ENCODE measurements around the gene TMEM255B.

TMEM255B gene

DNA sequence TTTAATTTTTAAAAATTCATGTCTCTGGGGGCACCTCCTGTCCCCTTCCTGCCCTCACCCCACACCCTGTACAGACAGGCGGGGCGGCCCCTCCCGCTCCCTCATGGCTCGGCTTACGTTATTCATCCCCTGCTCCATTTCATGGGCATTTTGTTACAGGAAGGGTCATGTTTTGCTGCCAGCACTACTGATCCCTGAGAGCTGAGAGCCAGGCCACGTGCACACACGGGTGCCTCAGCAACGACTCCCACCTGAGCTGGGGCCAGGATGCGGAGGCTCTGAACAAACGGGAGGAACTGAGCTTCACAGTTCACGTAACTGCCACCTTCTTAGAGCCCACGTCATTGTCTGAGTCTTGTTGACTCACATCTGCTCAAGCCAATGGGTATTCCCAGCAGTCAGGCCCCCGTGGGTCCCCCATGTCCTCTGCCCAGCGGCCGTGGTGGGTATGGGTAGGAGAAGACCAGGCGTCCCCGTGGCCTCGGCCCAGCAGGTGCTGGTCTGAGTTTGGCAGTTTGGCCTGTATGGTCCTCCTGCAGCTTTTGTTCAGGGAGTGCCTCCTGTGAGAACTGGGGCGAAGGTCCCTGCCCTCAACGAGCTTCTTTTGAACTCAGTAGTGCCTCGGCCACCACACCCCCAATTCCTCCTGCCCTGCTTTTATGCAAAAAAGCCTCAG lies 16.4 kb upstream of the TMEM255B start:
- Histone ChIP-seq H3K27ac (ENCODE audit: low read depth, low read length) (no peak overlapping the region), H4K20me1 (ENCODE audit: low read depth, low read length) (no peaks in the 10 kb centered on the region), H2AFZ (ENCODE audit: low read depth, low read length, severe bottlenecking) (no peak overlapping the region), H3K4me3 (ENCODE audit: insufficient read depth, low read length, poor library complexity, severe bottlenecking) (no peak overlapping the region), H3K9ac (ENCODE audit: low read length) (no peak overlapping the region), H3K9me2 (replicated peaks; ENCODE audit: insufficient read depth, low read length) (no peaks in the 10 kb centered on the region), H3F3A (ENCODE audit: insufficient read depth) (no peaks in the 10 kb centered on the region), H3K4me2 (ENCODE audit: low read depth, low read length, poor library complexity, severe bottlenecking) (no peak overlapping the region), H3K9me3 (ENCODE audit: insufficient read depth, low read length) (no peaks in the 10 kb centered on the region), H3K36me3 (ENCODE audit: low read length) (no peaks in the 10 kb centered on the region), H3K79me2 (ENCODE audit: insufficient read depth, low read length) (no peaks in the 10 kb centered on the region), H3K27me3 (ENCODE audit: low read length) (no peaks in the 10 kb centered on the region)
- no peak for TF ChIP-seq EZH2phosphoT487 (conservative IDR thresholded peaks at IDR 0.05; ENCODE audit: low read length)
- TF ChIP-seq, protein P1, sequence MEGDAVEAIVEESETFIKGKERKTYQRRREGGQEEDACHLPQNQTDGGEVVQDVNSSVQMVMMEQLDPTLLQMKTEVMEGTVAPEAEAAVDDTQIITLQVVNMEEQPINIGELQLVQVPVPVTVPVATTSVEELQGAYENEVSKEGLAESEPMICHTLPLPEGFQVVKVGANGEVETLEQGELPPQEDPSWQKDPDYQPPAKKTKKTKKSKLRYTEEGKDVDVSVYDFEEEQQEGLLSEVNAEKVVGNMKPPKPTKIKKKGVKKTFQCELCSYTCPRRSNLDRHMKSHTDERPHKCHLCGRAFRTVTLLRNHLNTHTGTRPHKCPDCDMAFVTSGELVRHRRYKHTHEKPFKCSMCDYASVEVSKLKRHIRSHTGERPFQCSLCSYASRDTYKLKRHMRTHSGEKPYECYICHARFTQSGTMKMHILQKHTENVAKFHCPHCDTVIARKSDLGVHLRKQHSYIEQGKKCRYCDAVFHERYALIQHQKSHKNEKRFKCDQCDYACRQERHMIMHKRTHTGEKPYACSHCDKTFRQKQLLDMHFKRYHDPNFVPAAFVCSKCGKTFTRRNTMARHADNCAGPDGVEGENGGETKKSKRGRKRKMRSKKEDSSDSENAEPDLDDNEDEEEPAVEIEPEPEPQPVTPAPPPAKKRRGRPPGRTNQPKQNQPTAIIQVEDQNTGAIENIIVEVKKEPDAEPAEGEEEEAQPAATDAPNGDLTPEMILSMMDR (IDR thresholded peaks at IDR 0.05; ENCODE audit: insufficient read depth, low read length, poor library complexity, severe bottlenecking) = no peak

DNA sequence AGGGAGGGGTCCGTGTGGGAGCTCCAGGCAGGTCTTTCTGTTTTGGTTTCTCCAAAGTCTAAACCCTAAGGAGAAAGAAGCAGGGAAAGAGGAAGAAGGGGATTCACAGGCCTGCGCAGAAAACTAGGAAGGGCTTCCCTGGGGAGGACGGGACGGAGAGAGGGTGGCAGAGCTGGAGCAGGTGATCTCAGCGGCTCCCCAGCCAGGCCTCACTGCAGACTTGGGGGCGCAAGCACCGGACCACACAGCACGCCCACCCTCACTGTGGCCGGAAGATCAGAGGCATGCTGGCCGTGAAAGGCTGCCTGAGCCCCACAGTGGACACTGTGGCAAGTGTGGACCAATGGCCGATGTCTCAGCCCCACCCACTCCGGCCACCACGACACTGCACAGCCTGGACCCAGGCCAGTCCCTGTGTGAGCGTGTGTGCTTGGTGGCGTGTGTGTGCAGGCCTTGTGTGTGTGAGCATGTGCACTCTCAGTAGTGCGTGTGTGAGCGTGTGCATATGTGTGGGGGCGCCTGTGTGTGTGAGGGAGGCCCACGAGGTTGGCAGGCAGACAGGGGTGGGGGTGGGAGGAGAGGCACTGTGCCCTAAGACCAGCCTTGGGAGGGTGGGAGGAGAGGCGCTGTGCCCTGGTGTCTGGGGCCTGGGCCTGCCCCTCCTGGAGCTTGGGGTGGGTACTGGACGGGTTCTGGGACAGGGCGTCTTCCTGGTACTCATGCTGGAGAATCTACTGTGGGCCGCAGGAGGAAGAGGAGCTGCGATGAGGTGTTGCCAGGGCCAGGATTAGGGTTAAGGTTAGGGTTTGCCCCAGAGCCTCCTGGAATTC lies 15.4 kb upstream of the TMEM255B start:
- Histone ChIP-seq H3K27ac (ENCODE audit: low read depth, low read length) (no peak overlapping the region), H3K4me3 (ENCODE audit: insufficient read depth, low read length, poor library complexity, severe bottlenecking) (no peak overlapping the region), H3K79me2 (ENCODE audit: insufficient read depth, low read length) (no peaks in the 10 kb centered on the region), H4K20me1 (ENCODE audit: low read depth, low read length) (no peaks in the 10 kb centered on the region), H3K9me2 (replicated peaks; ENCODE audit: insufficient read depth, low read length) (no peaks in the 10 kb centered on the region), H2AFZ (ENCODE audit: low read depth, low read length, severe bottlenecking) (no peak overlapping the region), H3K9me3 (ENCODE audit: insufficient read depth, low read length) (no peaks in the 10 kb centered on the region), H3K9ac (ENCODE audit: low read length) (no peak overlapping the region), H3K36me3 (ENCODE audit: low read length) (no peaks in the 10 kb centered on the region), H3F3A (ENCODE audit: insufficient read depth) (no peaks in the 10 kb centered on the region), H3K4me2 (ENCODE audit: low read depth, low read length, poor library complexity, severe bottlenecking) (no peak overlapping the region), H3K27me3 (ENCODE audit: low read length) (no peaks in the 10 kb centered on the region)
- TF ChIP-seq, protein P1 (IDR thresholded peaks at IDR 0.05; ENCODE audit: insufficient read depth, low read length, poor library complexity, severe bottlenecking) = no peak
- no peak for TF ChIP-seq EZH2phosphoT487 (conservative IDR thresholded peaks at IDR 0.05; ENCODE audit: low read length)

DNA sequence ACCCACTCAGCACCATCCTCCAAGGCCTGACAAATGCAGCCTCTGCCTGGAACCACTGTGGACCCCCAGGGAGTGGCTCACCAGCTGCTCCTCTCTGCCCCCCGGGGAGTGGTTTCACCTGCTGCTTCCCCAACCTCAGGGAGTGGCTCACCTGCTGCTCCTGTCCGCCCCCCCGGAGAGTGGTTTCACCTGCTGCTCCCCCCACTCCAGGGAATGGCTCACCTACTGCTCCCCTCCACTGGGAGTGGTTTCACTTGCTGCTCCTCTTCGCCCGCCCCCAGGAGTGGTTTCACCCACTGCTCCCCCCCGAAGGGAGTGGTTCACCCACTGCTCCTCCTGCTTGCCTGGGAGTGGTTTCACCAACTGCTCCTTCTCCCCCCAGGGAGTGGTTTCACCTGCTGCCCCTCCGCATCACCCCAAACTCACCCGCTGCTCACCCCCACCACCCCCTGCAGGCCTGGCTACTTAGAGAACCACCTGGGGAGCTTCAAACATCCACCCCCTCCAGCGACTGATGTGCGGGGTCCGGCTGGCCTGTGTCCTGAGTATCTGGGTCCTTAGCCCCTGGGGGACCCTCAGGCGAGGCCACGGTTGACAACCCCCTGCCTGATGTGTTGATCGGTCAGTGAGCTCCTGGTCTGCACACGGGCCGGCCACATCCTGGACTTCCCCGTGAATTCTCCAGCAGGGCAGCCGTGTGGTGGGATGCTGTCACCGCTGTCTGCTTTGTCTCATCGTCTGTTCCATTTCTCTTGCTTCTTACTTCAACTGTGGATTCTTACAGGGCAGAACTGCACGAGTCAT lies 14.6 kb upstream of the TMEM255B start:
- no peaks in the 10 kb centered on the region for H3K36me3 ChIP-seq (ENCODE audit: low read length)
- no peak overlapping the region for H2AFZ ChIP-seq (ENCODE audit: low read depth, low read length, severe bottlenecking)
- H3K9ac ChIP-seq (ENCODE audit: low read length) = no peak overlapping the region
- no peaks in the 10 kb centered on the region for H3K9me2 ChIP-seq (replicated peaks; ENCODE audit: insufficient read depth, low read length)
- no peaks in the 10 kb centered on the region for H4K20me1 ChIP-seq (ENCODE audit: low read depth, low read length)
- H3K27me3 ChIP-seq (ENCODE audit: low read length) = no peaks in the 10 kb centered on the region
- H3K27ac ChIP-seq (ENCODE audit: low read depth, low read length) = no peak overlapping the region
- H3K4me2 ChIP-seq (ENCODE audit: low read depth, low read length, poor library complexity, severe bottlenecking) = no peak overlapping the region
- TF ChIP-seq EZH2phosphoT487 (conservative IDR thresholded peaks at IDR 0.05; ENCODE audit: low read length) = no peak
- TF ChIP-seq, protein P1 (IDR thresholded peaks at IDR 0.05; ENCODE audit: insufficient read depth, low read length, poor library complexity, severe bottlenecking) = no peak
- no peaks in the 10 kb centered on the region for H3K79me2 ChIP-seq (ENCODE audit: insufficient read depth, low read length)
- H3F3A ChIP-seq (ENCODE audit: insufficient read depth) = no peaks in the 10 kb centered on the region
- H3K9me3 ChIP-seq (ENCODE audit: insufficient read depth, low read length) = no peaks in the 10 kb centered on the region
- H3K4me3 ChIP-seq (ENCODE audit: insufficient read depth, low read length, poor library complexity, severe bottlenecking) = no peak overlapping the region

All from SU-DHL-6 (cell line).